ENCODE results near the gene PRDM7. TPM values are rescaled to one million over a fixed set of nuclear protein-coding genes. Genes with fewer than 3 reads are reported as not detected.

Gene PRDM7
- total RNA-seq, 4 donors from 2014 or later: not detected

DNA sequence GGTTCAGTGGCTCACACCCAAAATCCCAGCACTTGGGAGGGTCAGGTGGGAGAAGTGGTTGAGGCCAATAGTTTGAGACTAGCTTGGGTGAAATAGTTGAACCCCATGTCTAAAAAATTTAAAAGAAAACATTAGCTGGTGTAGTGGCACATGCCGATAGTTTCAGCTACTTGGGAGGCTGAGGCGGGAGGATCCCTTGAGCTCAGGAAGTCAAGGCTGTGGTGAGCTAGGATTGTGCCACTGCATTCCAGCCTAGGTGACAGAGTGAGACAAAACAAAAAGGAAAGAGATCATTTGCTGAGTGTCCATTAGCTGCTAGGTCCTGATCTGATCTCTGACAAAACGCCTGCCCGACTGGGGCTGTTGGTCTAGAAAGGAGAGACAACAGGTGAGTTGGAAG lies 43.7 kb downstream of the PRDM7 start:
- Histone ChIP-seq H3K9me3 (no peaks in the 10 kb centered on the region), H3K4me3 (no peak overlapping the region), H3K36me3 (peaks cover 0 to 10% (median 0%) of the 10 kb centered on the region in 4 donors), H3K4me1 (no peaks in the 10 kb centered on the region), H3K27ac (no peak overlapping the region), H3K27me3 (no peaks in the 10 kb centered on the region)
- in situ Hi-C loops (cut with MboI; ENCODE audit: low pct_ligation_motif_present in 1 of 4, low pct_unique_long_range_greater_than_20kb in 1 of 4, low sequenced_read_pairs in 3 of 4): no loop called here
- intact Hi-C loops (cut with DNase I; ENCODE audit: low total_unique reads): no loop called here
- no peak for TF ChIP-seq POLR2AphosphoS5 (IDR thresholded peaks at IDR 0.05)
- TF ChIP-seq POLR2A (IDR thresholded peaks at IDR 0.05): no peak
- no peak for TF ChIP-seq EP300 (IDR thresholded peaks at IDR 0.05; ENCODE audit: low read depth)
- TF ChIP-seq, protein P1, sequence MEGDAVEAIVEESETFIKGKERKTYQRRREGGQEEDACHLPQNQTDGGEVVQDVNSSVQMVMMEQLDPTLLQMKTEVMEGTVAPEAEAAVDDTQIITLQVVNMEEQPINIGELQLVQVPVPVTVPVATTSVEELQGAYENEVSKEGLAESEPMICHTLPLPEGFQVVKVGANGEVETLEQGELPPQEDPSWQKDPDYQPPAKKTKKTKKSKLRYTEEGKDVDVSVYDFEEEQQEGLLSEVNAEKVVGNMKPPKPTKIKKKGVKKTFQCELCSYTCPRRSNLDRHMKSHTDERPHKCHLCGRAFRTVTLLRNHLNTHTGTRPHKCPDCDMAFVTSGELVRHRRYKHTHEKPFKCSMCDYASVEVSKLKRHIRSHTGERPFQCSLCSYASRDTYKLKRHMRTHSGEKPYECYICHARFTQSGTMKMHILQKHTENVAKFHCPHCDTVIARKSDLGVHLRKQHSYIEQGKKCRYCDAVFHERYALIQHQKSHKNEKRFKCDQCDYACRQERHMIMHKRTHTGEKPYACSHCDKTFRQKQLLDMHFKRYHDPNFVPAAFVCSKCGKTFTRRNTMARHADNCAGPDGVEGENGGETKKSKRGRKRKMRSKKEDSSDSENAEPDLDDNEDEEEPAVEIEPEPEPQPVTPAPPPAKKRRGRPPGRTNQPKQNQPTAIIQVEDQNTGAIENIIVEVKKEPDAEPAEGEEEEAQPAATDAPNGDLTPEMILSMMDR (IDR thresholded peaks at IDR 0.05): no peak
- WGBS, 2 donors (ENCODE audit: low coverage in 1 of 2): 84 to 100% methylated on average over 3 to 4 of the region's 4 CpGs
- DNase-seq: no peak

GRCh38 chr16:90032674-90033331 lies 44.3 kb downstream of the PRDM7 start:
- 85% methylated on average over 2 to 8 of the region's 8 CpGs for WGBS, 2 donors (ENCODE audit: low coverage in 1 of 2)
- H3K27ac ChIP-seq: no peak overlapping the region
- no peaks in the 10 kb centered on the region for H3K27me3 ChIP-seq
- no peaks in the 10 kb centered on the region for H3K9me3 ChIP-seq
- H3K4me3 ChIP-seq: no peak overlapping the region
- in situ Hi-C loops (cut with MboI; ENCODE audit: low pct_ligation_motif_present in 1 of 4, low pct_unique_long_range_greater_than_20kb in 1 of 4, low sequenced_read_pairs in 3 of 4): no loop called here
- H3K36me3 ChIP-seq: peaks cover 0 to 7% (median 0%) of the 10 kb centered on the region in 4 donors
- TF ChIP-seq EP300 (IDR thresholded peaks at IDR 0.05; ENCODE audit: low read depth) (no peak), POLR2A (IDR thresholded peaks at IDR 0.05) (no peak), POLR2AphosphoS5 (IDR thresholded peaks at IDR 0.05) (no peak)
- TF ChIP-seq, protein P1 (IDR thresholded peaks at IDR 0.05): no peak
- intact Hi-C loops (cut with DNase I; ENCODE audit: low total_unique reads): no loop called here
- no peaks in the 10 kb centered on the region for H3K4me1 ChIP-seq
- DNase-seq: no peak

- peaks cover 0 to 7% (median 0%) of the 10 kb centered on the region in 4 donors for H3K36me3 ChIP-seq
- TF ChIP-seq, protein P1 (IDR thresholded peaks at IDR 0.05): peak in 1 of 5 experiments; percentile 49
- TF ChIP-seq EP300 (IDR thresholded peaks at IDR 0.05; ENCODE audit: low read depth): no peak
- no peak for TF ChIP-seq POLR2AphosphoS5 (IDR thresholded peaks at IDR 0.05)
- peak; percentile 51 for TF ChIP-seq POLR2A (IDR thresholded peaks at IDR 0.05)
- no peaks in the 10 kb centered on the region for H3K4me1 ChIP-seq
- no peak for DNase-seq
- no peak overlapping the region for H3K27ac ChIP-seq
- WGBS, 2 donors (ENCODE audit: low coverage in 1 of 2): 69 to 81% methylated on average over 7 to 9 of the region's 9 CpGs
- intact Hi-C loops (cut with DNase I; ENCODE audit: low total_unique reads) (no loop called here), in situ Hi-C loops (cut with MboI; ENCODE audit: low pct_ligation_motif_present in 1 of 4, low pct_unique_long_range_greater_than_20kb in 1 of 4, low sequenced_read_pairs in 3 of 4) (no loop called here)
- no peaks in the 10 kb centered on the region for H3K27me3 ChIP-seq
- no peaks in the 10 kb centered on the region for H3K9me3 ChIP-seq
- H3K4me3 ChIP-seq: no peak overlapping the region
These were observed 45.0 kb downstream of the PRDM7 start for GRCh38 chr16:90031931-90032673.

DNA sequence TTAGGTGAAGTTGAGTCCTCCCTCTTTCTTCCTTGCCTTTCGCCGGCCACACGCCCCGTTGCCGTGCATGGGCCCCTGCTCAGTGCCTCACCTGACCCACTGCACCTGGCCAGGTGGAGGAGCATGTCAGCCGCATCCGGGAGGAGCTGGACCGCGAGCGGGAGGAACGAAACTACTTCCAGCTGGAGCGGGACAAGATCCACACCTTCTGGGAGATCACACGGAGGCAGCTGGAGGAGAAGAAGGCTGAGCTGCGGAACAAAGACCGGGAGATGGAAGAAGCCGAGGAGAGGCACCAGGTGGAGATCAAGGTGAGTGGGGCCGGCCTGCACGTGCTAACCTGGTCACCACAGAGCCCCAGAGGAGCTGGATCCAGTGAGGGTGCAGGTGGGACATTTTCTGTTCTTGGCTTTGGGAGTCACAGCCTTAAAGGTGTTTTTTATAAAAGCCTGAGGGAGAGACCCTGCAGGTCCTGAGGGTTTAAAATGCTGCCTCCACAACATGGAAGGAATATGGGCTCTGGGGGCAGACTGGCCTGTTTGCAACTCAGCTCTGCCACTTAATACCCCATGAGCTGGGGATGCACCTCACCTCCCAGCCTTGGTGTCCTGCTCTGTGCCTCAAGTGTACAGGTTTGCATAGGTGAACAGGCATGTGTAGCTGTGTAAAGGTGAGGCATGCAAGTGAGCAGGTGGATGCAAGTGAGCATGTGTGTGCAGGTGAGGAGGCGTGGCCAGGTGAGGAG lies 45.8 kb downstream of the PRDM7 start:
- intact Hi-C loops (cut with DNase I; ENCODE audit: low total_unique reads): no loop called here
- no peaks in the 10 kb centered on the region for H3K4me1 ChIP-seq
- no peak overlapping the region for H3K27ac ChIP-seq
- 90 to 91% methylated on average over 2 to 19 of the region's 19 CpGs for WGBS, 2 donors (ENCODE audit: low coverage in 1 of 2)
- no peak overlapping the region for H3K4me3 ChIP-seq
- peaks cover 0 to 3% (median 0%) of the 10 kb centered on the region in 4 donors for H3K36me3 ChIP-seq
- no peaks in the 10 kb centered on the region for H3K9me3 ChIP-seq
- no peak for DNase-seq
- in situ Hi-C loops (cut with MboI; ENCODE audit: low pct_ligation_motif_present in 1 of 4, low pct_unique_long_range_greater_than_20kb in 1 of 4, low sequenced_read_pairs in 3 of 4): no loop called here
- no peaks in the 10 kb centered on the region for H3K27me3 ChIP-seq
- no peak for TF ChIP-seq POLR2A (IDR thresholded peaks at IDR 0.05)
- TF ChIP-seq EP300 (IDR thresholded peaks at IDR 0.05; ENCODE audit: low read depth): no peak
- TF ChIP-seq, protein P1 (IDR thresholded peaks at IDR 0.05): no peak
- TF ChIP-seq POLR2AphosphoS5 (IDR thresholded peaks at IDR 0.05): no peak
